T-helper 2 cell (primary cell): Measurements from ENCODE around the gene PYGB.
A peak's percentile ranks its signal among the peaks of the same experiment; 100 is the strongest.
"Not testable (repeated sequence)": the region's sequence is repeated elsewhere in the genome, so short reads cannot be mapped to it uniquely, and the experiment has no call there.

Experiments used
- DNase-seq, 5 experiments: peaks; one replicate each; pipeline versions ENCODE4 v3.0.0 to v3.0.0-alpha.2; 2012 to 2022

PYGB gene

DNA sequence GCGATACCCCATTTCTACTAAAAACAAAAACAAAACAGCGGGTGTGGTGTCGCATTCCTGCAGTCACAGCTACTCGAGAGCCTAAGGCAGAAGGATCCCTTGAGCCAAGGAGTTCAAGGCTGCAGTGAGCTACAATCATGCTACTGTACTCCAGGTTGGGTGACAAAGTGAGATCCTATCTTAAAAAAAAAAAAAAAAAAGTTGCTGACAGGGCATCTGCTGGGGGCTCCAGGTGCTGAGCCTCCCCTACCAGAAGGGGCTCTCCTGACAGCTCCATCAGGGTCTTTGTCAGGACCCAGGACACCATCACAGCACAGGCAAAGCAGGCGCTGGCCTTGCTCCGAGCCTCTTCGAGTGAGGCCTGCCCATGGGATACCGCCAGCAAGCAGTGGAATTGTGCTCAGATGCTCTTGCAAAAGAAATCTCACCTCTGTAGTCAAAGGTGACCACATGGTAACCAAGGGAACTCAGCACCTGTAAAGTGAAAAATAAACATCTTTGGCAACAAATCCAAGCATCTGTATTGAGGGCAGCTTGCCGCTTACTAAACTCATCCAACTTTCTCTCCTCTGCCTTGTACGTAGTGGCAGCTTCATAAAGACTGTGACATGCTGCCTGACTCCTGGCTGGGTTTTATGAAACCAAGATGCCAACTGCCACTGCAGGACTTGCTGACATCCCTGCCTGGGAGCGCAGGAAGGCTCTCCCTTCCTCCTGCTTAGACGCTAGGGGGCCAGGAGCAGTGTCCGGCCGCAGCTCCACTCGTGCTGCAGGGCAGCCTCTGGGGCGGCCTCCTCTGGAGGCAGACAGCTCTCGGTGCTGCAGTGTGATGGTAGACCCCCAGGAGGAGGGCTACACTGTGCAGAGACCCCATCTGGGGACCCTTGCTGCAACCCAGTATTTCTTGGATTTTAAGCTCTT, 66.9 kb downstream of the PYGB start:
- no peak for DNase-seq

GRCh38 chr20:25315418-25316210, 67.7 kb downstream of the PYGB start:
- no peak for DNase-seq

GRCh38 chr20:25316506-25317190, 68.8 kb downstream of the PYGB start:
- DNase-seq: no peak

DNA sequence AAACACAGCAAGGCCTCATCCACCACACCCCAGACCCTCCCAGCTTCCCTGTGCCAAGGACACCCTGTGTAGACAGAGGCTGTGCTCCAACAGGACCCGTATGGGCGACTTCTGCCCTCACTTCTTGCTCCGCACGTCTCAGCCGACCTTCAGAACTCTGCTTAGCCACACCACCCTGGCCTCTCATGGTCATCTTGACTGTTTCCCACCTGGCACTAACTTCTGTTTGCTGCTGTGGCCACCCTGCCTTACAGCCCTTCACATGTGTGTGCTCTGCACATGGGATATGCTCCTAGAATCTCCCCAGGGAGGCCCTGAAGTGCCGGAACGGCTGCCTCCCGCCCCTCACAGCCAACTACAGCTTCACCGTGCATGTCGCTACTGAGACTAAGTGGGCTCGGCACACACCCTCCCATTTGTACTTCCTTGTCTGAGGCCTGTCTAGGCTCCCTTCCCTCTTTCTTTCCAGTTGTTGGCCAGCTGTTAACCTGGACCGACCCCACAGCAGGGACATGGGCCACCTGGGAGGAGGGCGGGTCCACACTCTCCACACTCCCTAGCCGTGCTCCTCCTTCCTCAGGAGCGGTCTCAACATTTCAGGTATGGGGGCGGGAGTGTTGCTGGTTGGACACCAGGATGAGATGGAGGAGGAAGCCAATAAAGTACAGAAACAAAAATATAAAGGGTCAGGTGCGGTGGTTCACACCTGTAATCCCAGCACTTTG, 69.6 kb downstream of the PYGB start:
- DNase-seq: no peak

- peak in 1 of 5 experiments; percentile 17 for DNase-seq
Measured at GRCh38 chr20:25318471-25319240, 70.8 kb downstream of the PYGB start.

- no peak for DNase-seq
Measured at GRCh38 chr20:25319241-25320034, 71.6 kb downstream of the PYGB start.

DNA sequence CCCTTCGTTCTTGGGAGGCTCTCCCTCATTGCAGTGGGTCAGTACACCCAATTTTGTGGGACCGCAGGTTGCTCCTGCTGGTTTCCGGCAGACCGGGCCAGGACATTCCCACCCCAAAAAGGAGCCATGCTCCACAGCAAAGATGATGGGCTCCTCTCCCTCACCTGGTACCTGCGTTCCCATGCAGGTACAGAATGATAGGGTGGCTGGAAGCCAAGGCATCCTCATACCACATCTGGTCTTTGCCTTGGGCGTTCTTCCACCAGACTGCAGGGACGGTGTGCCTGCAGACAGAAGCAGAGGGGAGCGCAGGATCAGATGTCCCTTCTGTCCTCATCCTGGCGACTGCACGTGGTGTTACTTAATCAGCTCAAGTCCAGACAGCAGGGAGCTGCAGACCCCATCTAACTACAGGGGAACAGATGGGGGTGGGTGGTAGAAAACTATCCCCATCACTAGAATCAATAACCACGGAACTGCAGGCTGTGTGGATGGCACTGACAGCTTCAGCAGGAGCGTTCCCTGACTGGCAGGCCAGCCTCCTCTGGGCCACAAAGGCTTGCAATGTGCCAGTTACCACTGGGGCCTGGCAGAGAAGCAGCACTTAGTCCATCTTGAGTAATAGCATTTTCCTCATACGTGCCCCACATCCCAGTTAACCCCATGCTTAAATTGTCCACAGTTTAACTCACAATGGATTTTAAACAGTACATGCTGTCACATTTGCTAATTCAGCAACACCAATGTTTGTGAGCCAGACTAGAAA, 72.3 kb downstream of the PYGB start:
- no peak for DNase-seq

GRCh38 chr20:25321262-25321831, 73.5 kb downstream of the PYGB start:
- peak in 1 of 5 experiments; percentile 74 for DNase-seq

- no peak for DNase-seq
Measured at GRCh38 chr20:25321991-25322390, 74.1 kb downstream of the PYGB start.

- no peak for DNase-seq
Measured at GRCh38 chr20:25323496-25324246, 75.8 kb downstream of the PYGB start.

- DNase-seq: no peak
Measured at GRCh38 chr20:25324412-25324811, 76.5 kb downstream of the PYGB start.

DNA sequence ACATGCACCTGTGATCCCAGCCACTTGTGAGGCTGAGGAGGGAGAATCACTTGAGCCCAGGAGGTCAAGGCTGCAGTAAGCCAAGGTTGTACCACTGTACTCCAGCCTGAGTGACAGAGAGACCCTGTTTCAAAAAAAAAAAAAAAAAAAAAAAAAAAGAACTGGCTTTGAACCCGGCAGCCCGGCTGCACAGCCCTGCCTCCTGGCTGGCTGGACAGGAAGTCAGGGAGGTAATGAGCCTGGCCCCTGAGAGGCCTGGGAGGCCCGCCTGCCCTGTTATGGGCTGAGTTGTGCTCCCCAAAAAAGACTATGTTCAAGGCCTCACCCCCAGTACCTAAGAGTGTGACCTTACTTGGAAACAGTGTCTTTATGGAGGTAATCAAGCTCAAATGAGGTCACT, 77.2 kb downstream of the PYGB start:
- DNase-seq: no peak

DNA sequence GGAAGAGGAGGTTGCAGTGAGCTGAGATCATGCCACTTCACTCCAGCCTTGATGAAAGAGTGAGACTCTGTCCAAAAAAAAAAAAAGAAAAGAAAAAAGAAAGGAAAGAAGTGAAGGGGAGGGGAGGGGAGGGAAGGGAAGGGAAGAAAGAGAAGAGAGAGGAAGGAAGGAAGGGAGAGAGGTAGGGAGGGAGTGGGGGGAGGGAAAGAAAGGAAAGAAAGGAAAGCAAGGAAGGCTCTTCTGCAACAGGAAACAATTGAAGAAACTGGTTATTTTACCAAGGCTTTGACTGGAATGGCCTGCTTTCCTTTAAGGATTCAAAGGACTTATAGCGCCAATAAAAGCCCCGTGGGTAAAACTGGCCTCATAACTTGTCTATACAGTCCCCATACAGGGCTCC, 78.1 kb downstream of the PYGB start:
- DNase-seq: no peak

DNA sequence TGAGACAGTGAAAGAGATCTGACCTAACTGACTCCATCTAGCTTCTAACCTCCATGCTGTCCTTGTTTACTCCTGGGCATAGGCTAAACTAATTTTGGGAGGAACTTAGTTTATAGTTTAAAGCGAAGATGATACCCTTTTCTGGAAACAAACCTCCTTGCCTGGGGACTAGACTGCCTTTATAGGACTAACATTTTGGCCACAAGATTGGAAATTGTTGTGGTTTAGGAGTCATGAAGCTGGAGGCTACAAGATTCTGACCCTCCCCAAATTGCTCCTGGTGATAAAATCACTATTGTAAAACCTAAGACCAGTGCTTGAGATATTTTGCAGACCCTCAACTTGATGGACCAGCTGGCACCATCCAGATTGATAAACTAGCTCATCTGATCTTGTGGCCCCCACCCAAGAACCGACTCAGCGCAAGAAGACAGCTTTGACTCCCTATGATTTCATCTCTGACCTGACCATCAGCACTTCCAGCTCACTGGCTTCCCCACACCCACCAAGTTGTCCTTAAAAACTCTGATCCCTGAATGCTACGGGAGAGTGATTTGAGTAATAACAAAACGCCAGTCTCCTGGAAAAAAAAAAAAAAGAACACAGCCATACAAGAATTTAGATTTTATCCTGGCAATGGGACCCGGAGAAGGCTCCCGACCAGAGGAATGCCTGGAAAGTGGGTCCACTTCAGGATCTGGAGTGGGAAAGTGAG, 79.8 kb downstream of the PYGB start:
- DNase-seq: no peak

DNA sequence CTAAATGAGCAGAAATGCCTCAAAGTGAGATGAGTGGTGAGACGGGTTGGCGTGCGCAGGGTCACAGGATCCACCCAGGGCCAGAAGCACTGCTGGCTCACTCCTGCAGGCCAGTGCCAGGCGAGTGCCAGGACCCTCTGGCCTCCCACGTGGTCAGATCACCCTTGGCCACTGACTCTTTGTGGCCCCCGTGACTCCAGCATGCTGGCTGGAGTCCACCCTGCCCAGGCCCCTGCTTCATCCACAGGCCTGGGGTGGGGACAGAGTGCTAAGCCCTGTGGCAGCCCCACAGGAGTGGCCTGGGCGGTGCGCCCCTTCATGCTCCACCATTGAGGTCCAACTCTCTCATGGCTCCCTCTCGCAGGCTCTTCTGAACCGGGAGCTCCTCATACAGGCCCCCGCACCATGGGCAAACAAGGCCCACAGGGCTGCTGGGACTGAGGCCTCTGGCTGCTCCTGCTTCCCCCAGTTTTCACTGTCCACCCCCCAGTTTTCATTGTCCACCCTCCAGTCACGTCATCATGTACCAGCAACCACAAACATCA, 81.1 kb downstream of the PYGB start:
- DNase-seq: no peak

DNA sequence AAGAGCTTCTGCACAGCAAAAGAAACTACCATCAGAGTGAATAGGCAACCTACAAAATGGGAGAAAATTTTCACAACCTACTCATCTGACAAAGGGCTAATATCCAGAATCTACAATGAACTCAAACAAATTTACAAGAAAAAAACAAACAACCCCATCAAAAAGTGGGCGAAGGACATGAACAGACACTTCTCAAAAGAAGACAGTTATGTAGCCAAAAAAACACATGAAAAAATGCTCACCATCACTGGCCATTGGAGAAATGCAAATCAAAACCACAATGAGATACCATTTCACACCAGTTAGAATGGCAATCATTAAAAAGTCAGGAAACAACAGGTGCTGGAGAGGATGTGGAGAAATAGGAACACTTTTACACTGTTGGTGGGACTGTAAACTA, 87.1 kb downstream of the PYGB start:
- not testable (repeated sequence) for DNase-seq

DNA sequence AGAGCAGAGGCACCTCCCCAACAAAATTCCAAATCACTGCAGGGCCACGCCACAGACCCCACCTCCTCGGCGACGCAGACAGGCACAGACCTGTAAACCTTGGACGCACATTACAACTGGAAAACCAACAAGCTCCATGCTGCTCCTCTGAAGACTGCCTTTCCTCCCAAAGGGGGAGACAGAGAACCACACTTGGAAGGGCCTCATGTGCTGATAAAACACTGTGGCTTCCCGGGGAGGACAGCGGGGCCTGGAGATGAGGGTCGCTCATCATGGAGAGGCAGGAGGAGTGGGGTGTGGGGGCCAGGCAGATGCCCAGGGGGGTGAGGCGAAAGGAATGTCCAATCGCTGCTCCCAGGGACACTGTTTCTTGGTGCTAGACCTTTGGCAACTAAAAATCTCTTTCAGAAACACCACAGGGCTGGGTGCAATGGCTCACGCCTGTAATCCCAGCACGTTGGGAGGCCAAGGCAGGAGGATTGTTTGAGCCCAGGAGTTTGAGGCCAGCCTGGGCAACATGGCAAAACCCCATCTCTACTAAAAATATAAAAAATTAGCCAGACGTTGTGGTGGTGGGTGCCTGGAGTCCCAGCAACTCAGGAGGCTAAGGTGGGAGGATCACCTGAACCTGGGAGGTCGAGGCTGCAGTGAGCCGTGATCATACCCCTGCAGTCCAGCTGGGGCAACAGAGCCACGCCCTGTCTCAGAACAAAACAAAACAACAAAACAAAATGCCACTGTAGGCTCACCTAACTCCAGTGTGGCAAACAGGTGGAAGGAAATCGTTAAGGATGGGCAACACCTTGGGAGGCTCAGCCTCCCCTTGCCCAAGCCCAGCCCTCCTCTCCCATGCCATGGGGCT, 88.9 kb downstream of the PYGB start:
- DNase-seq: no peak
